Upper lobe of left lung (tissue), 4 donors: Measurements from ENCODE around the gene MAGEA1.

Source experiments
- CTCF ChIP-seq, 6 experiments: fragments of 450-650 bp in 4 of 6; fragments of 200-600 bp in 2 of 6; sonication (generic) in 2 of 6; IDR thresholded peaks; one replicate each; pipeline ENCODE4 v1.5.1; 2016 to 2019; ENCODE audit warnings: antibody characterized with exemption in 6 of 6
- POLR2AphosphoS5 ChIP-seq, 2 donors: sonication (generic); formaldehyde crosslinking; IDR thresholded peaks; one replicate each; pipeline ENCODE4 v1.5.1; 2017; ENCODE audit warnings: antibody characterized with exemption in 2 of 2

GRCh38 chrX:153226344-153227185 is 47.5 kb downstream of the MAGEA1 start:
- TF ChIP-seq CTCF (IDR thresholded peaks at IDR 0.05): no peak
- no peak for TF ChIP-seq POLR2AphosphoS5 (IDR thresholded peaks at IDR 0.05)
